Right lobe of liver (tissue), 4 donors: Measurements from ENCODE around the gene HSPA6.
"Not testable (repeated sequence)": the region's sequence is repeated elsewhere in the genome, so short reads cannot be mapped to it uniquely, and the experiment has no call there.

Experiments used
- POLR2A ChIP-seq: fragments of 450-650 bp; IDR thresholded peaks from one replicate; pipeline ENCODE4 v1.6.1; 2017; ENCODE audit warnings: antibody characterized with exemption, mild to moderate bottlenecking
- TF ChIP-seq, protein P1 (sequence below), 4 donors: fragments of 200-600 bp in 3 of 4; fragments of 450-650 bp in 1 of 4; IDR thresholded peaks; one replicate each; pipeline versions ENCODE4 v1.5.1 to v1.8.0; 2016 to 2022; ENCODE audit warnings: antibody characterized with exemption in 4 of 4, mild to moderate bottlenecking in 2 of 4
- donor health status: DM: no; HTN: no; CAD: no.
- donor health status: DM: no; HTN: no; CAD: no.
- donor health status: DM: no; HTN: yes; CAD: no.

DNA sequence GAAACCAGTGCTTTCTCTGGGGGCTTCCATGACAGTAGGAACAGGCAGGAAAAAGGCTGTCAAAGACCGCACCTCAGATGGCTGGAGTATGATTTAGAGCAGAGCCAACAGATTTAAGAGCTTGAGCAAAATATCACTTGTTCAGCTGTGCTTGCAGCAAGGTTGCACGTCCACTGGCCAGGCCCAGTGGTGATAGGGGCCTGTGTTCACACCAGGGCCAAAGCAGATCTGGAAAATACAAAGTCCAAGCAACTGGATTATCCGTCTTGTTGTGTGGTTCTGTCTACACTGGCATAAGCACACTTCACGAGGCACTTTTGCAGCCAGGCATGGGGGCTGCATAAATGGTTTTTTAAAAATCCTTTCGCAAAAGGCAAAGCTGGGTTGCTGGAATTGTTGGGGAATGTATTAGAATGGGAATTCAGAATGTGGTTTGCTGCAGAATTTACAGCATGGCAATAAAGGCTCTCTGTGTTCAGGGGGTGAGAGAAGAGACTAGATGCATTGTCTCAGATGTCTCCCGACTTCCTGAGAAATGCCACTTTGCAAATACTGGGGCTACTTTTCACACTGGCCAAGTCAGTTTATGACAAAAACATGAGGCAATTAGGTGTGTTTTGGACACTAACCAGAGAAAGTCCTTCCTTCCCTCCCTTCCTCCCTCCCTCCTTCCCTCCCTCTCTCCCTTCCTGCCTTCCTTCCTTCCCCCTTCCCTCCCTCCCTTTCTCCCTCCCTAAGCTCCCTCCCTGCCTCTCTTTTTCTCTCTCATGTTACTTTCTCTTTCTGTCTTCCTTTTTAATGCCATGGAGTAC is 11.5 kb upstream of the HSPA6 start:
- TF ChIP-seq, protein P1, sequence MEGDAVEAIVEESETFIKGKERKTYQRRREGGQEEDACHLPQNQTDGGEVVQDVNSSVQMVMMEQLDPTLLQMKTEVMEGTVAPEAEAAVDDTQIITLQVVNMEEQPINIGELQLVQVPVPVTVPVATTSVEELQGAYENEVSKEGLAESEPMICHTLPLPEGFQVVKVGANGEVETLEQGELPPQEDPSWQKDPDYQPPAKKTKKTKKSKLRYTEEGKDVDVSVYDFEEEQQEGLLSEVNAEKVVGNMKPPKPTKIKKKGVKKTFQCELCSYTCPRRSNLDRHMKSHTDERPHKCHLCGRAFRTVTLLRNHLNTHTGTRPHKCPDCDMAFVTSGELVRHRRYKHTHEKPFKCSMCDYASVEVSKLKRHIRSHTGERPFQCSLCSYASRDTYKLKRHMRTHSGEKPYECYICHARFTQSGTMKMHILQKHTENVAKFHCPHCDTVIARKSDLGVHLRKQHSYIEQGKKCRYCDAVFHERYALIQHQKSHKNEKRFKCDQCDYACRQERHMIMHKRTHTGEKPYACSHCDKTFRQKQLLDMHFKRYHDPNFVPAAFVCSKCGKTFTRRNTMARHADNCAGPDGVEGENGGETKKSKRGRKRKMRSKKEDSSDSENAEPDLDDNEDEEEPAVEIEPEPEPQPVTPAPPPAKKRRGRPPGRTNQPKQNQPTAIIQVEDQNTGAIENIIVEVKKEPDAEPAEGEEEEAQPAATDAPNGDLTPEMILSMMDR (IDR thresholded peaks at IDR 0.05), result not testable (repeated sequence)
- not testable (repeated sequence) for TF ChIP-seq POLR2A
